ENCODE data around the gene ELP4.

The ELP4 gene

GRCh38 chr11:31814176-31814868 is 304.8 kb downstream of the ELP4 start:
- no peak for DNase-seq

GRCh38 chr11:31815711-31816467 is 306.3 kb downstream of the ELP4 start:
- no peak for DNase-seq

GRCh38 chr11:31816468-31817053 is 307.0 kb downstream of the ELP4 start:
- no peak for DNase-seq

GRCh38 chr11:31817054-31817620 is 307.6 kb downstream of the ELP4 start:
- DNase-seq, result no peak

- DNase-seq, result no peak
Measured at GRCh38 chr11:31817621-31818424, 308.3 kb downstream of the ELP4 start.

GRCh38 chr11:31818425-31818755 is 308.8 kb downstream of the ELP4 start:
- no peak for DNase-seq

GRCh38 chr11:31818874-31819331 is 309.3 kb downstream of the ELP4 start:
- DNase-seq, result no peak

- no peak for DNase-seq
Measured at GRCh38 chr11:31819621-31820437, 310.3 kb downstream of the ELP4 start.

GRCh38 chr11:31820438-31820818 is 310.9 kb downstream of the ELP4 start:
- no peak for DNase-seq

GRCh38 chr11:31821235-31821764 is 311.7 kb downstream of the ELP4 start:
- DNase-seq, result no peak

- DNase-seq, result no peak
Measured at GRCh38 chr11:31821766-31822165, 312.2 kb downstream of the ELP4 start.

- no peak for DNase-seq
Measured at GRCh38 chr11:31822175-31822926, 312.8 kb downstream of the ELP4 start.

- no peak for DNase-seq
Measured at GRCh38 chr11:31822927-31823643, 313.5 kb downstream of the ELP4 start.

GRCh38 chr11:31823644-31824331 is 314.2 kb downstream of the ELP4 start:
- DNase-seq, result no peak

- DNase-seq, result no peak
Measured at GRCh38 chr11:31824332-31824878, 314.8 kb downstream of the ELP4 start.

- DNase-seq, result no peak
Measured at GRCh38 chr11:31824879-31825837, 315.6 kb downstream of the ELP4 start.

GRCh38 chr11:31825838-31826484 is 316.4 kb downstream of the ELP4 start:
- no peak for DNase-seq
